SH-SY5Y (cell line): ENCODE results near the gene RNASE8.

ENCODE experiments used
- GATA2 ChIP-seq: IDR thresholded peaks from 2 replicates; pipeline ENCODE4 v1.6.1; 2011; ENCODE audit warnings: mild to moderate bottlenecking, low read depth, low read length
- GATA3 ChIP-seq: IDR thresholded peaks from 2 replicates; pipeline ENCODE4 v1.6.1; 2011; ENCODE audit warnings: low read depth, mild to moderate bottlenecking, low read length, moderate library complexity

- TF ChIP-seq GATA3 (no peak), GATA2 (no peak)
Observed at GRCh38 chr14:21040370-21040925, 17.2 kb upstream of the RNASE8 start.
